Activated T-cell treated with anti-CD3 and anti-CD28 coated beads, Interleukin-2, amount 50 U/mL, for 24 hours (primary cell): Measurements from ENCODE around the gene MTHFSD.

Experiments used
- DNase-seq: peaks from one replicate; pipeline ENCODE4 v3.0.0-alpha.2; 2020
- H3K27ac Mint-ChIP-seq: 2 replicates; pipeline ENCODE4 v1.8.0; 2020; ENCODE audit warnings: mild to moderate bottlenecking, mixed read lengths
- H3K27me3 Mint-ChIP-seq: 2 replicates; pipeline ENCODE4 v1.8.0; 2020; ENCODE audit warnings: mixed read lengths
- H3K36me3 Mint-ChIP-seq: 2 replicates; pipeline ENCODE4 v1.8.0; 2020; ENCODE audit warnings: low read depth, mixed read lengths
- H3K4me1 Mint-ChIP-seq: 2 replicates; pipeline ENCODE4 v1.8.0; 2020; ENCODE audit warnings: low read depth, mixed read lengths
- H3K4me3 Mint-ChIP-seq: 2 replicates; pipeline ENCODE4 v1.8.0; 2020; ENCODE audit warnings: mild to moderate bottlenecking, moderate library complexity, mixed read lengths
- H3K9me3 Mint-ChIP-seq: 2 replicates; pipeline ENCODE4 v1.8.0; 2020; ENCODE audit warnings: mixed read lengths

MTHFSD gene

GRCh38 chr16:86555704-86556075, 655 bp upstream of the MTHFSD start:
- Mint-ChIP-seq H3K4me3 (peak overlapping the region; percentile 94), H3K27me3 (peaks cover 24% of the 10 kb centered on the region), H3K27ac (peak overlapping the region; percentile 98), H3K9me3 (no peaks in the 10 kb centered on the region), H3K4me1 (peaks cover 28% of the 10 kb centered on the region), H3K36me3 (peaks cover 44% of the 10 kb centered on the region)
- DNase-seq, result no peak

GRCh38 chr16:86554599-86554916, 477 bp downstream of the MTHFSD start:
- no peak for DNase-seq
- Mint-ChIP-seq H3K27ac (peak overlapping the region; percentile 98), H3K36me3 (peaks cover 52% of the 10 kb centered on the region)

GRCh38 chr16:86553356-86553755, 1.7 kb downstream of the MTHFSD start:
- H3K4me3 Mint-ChIP-seq, result peak overlapping the region; percentile 94
- H3K27me3 Mint-ChIP-seq, result peaks cover 11% of the 10 kb centered on the region
- no peaks in the 10 kb centered on the region for H3K9me3 Mint-ChIP-seq
- peaks cover 43% of the 10 kb centered on the region for H3K4me1 Mint-ChIP-seq
- H3K36me3 Mint-ChIP-seq, result peaks cover 62% of the 10 kb centered on the region
- no peak overlapping the region for H3K27ac Mint-ChIP-seq
- no peak for DNase-seq

More at GRCh38 chr16:86554599-86554916, 477 bp downstream of the MTHFSD start:
- Mint-ChIP-seq H3K9me3 (no peaks in the 10 kb centered on the region), H3K4me1 (peaks cover 34% of the 10 kb centered on the region), H3K27me3 (peaks cover 19% of the 10 kb centered on the region), H3K4me3 (peak overlapping the region; percentile 94)

- Mint-ChIP-seq H3K4me1 (peaks cover 35% of the 10 kb centered on the region), H3K27me3 (no peaks in the 10 kb centered on the region)
Measured at GRCh38 chr16:86550281-86550680, 4.8 kb downstream of the MTHFSD start.

GRCh38 chr16:86549893-86550190, 5.2 kb downstream of the MTHFSD start:
- no peak overlapping the region for H3K27ac Mint-ChIP-seq
- H3K27me3 Mint-ChIP-seq, result no peaks in the 10 kb centered on the region
- peaks cover 90% of the 10 kb centered on the region for H3K36me3 Mint-ChIP-seq
- no peak for DNase-seq
- H3K4me1 Mint-ChIP-seq, result peaks cover 35% of the 10 kb centered on the region
- no peak overlapping the region for H3K4me3 Mint-ChIP-seq
- no peaks in the 10 kb centered on the region for H3K9me3 Mint-ChIP-seq

More at GRCh38 chr16:86550281-86550680, 4.8 kb downstream of the MTHFSD start:
- peaks cover 89% of the 10 kb centered on the region for H3K36me3 Mint-ChIP-seq
- H3K9me3 Mint-ChIP-seq, result no peaks in the 10 kb centered on the region
- DNase-seq, result no peak
- no peak overlapping the region for H3K4me3 Mint-ChIP-seq
- H3K27ac Mint-ChIP-seq, result no peak overlapping the region

GRCh38 chr16:86549076-86549892, 5.8 kb downstream of the MTHFSD start:
- H3K36me3 Mint-ChIP-seq, result peaks cover 90% of the 10 kb centered on the region
- peaks cover 34% of the 10 kb centered on the region for H3K4me1 Mint-ChIP-seq
- no peak for DNase-seq
- H3K9me3 Mint-ChIP-seq, result no peaks in the 10 kb centered on the region
- H3K27ac Mint-ChIP-seq, result peak overlapping the region; percentile 37
- H3K4me3 Mint-ChIP-seq, result no peak overlapping the region
- no peaks in the 10 kb centered on the region for H3K27me3 Mint-ChIP-seq

GRCh38 chr16:86547286-86547685, 7.7 kb downstream of the MTHFSD start:
- DNase-seq, result no peak
- no peak overlapping the region for H3K27ac Mint-ChIP-seq
- peaks cover 22% of the 10 kb centered on the region for H3K4me1 Mint-ChIP-seq
- H3K4me3 Mint-ChIP-seq, result no peak overlapping the region
- no peaks in the 10 kb centered on the region for H3K27me3 Mint-ChIP-seq
- no peaks in the 10 kb centered on the region for H3K9me3 Mint-ChIP-seq
- H3K36me3 Mint-ChIP-seq, result peaks cover 91% of the 10 kb centered on the region

GRCh38 chr16:86546638-86547013, 8.4 kb downstream of the MTHFSD start:
- Mint-ChIP-seq H3K4me1 (peaks cover 21% of the 10 kb centered on the region), H3K27me3 (no peaks in the 10 kb centered on the region), H3K27ac (no peak overlapping the region), H3K36me3 (peaks cover 91% of the 10 kb centered on the region), H3K4me3 (no peak overlapping the region), H3K9me3 (no peaks in the 10 kb centered on the region)
- no peak for DNase-seq

- no peak for DNase-seq
- peaks cover 17% of the 10 kb centered on the region for H3K4me1 Mint-ChIP-seq
- no peak overlapping the region for H3K4me3 Mint-ChIP-seq
- no peak overlapping the region for H3K27ac Mint-ChIP-seq
- peaks cover 91% of the 10 kb centered on the region for H3K36me3 Mint-ChIP-seq
- no peaks in the 10 kb centered on the region for H3K9me3 Mint-ChIP-seq
- no peaks in the 10 kb centered on the region for H3K27me3 Mint-ChIP-seq
Measured at GRCh38 chr16:86545954-86546637, 8.9 kb downstream of the MTHFSD start.

- H3K36me3 Mint-ChIP-seq, result peaks cover 93% of the 10 kb centered on the region
- DNase-seq, result no peak
- H3K27ac Mint-ChIP-seq, result no peak overlapping the region
- no peaks in the 10 kb centered on the region for H3K9me3 Mint-ChIP-seq
- H3K27me3 Mint-ChIP-seq, result no peaks in the 10 kb centered on the region
- no peak overlapping the region for H3K4me3 Mint-ChIP-seq
- H3K4me1 Mint-ChIP-seq, result peaks cover 13% of the 10 kb centered on the region
Measured at GRCh38 chr16:86545481-86545880, 9.6 kb downstream of the MTHFSD start.

- H3K4me1 Mint-ChIP-seq, result no peaks in the 10 kb centered on the region
- peaks cover 99% of the 10 kb centered on the region for H3K36me3 Mint-ChIP-seq
- no peaks in the 10 kb centered on the region for H3K27me3 Mint-ChIP-seq
- no peak overlapping the region for H3K4me3 Mint-ChIP-seq
- no peak for DNase-seq
- H3K9me3 Mint-ChIP-seq, result no peaks in the 10 kb centered on the region
- no peak overlapping the region for H3K27ac Mint-ChIP-seq
Measured at GRCh38 chr16:86542756-86543750, 12.0 kb downstream of the MTHFSD start.

GRCh38 chr16:86541560-86541959, 13.5 kb downstream of the MTHFSD start:
- no peaks in the 10 kb centered on the region for H3K9me3 Mint-ChIP-seq
- DNase-seq, result no peak
- no peaks in the 10 kb centered on the region for H3K4me1 Mint-ChIP-seq
- H3K27ac Mint-ChIP-seq, result no peak overlapping the region
- peaks cover 100% of the 10 kb centered on the region for H3K36me3 Mint-ChIP-seq
- H3K27me3 Mint-ChIP-seq, result no peaks in the 10 kb centered on the region
- H3K4me3 Mint-ChIP-seq, result no peak overlapping the region

GRCh38 chr16:86540894-86541293, 14.1 kb downstream of the MTHFSD start:
- DNase-seq, result no peak
- H3K9me3 Mint-ChIP-seq, result no peaks in the 10 kb centered on the region
- H3K36me3 Mint-ChIP-seq, result peaks cover 100% of the 10 kb centered on the region
- no peak overlapping the region for H3K4me3 Mint-ChIP-seq
- no peak overlapping the region for H3K27ac Mint-ChIP-seq
- no peaks in the 10 kb centered on the region for H3K27me3 Mint-ChIP-seq
- H3K4me1 Mint-ChIP-seq, result no peaks in the 10 kb centered on the region

- Mint-ChIP-seq H3K9me3 (no peaks in the 10 kb centered on the region), H3K4me1 (no peaks in the 10 kb centered on the region), H3K4me3 (no peak overlapping the region), H3K27me3 (no peaks in the 10 kb centered on the region), H3K36me3 (peaks cover 91% of the 10 kb centered on the region), H3K27ac (no peak overlapping the region)
- no peak for DNase-seq
Measured at GRCh38 chr16:86538196-86538780, 16.7 kb downstream of the MTHFSD start.
